Glomerular visceral epithelial cell (primary cell): ENCODE results near the gene TIMM21.

Experiments
- DNase-seq: peaks from one replicate; pipeline ENCODE4 v3.0.0-alpha.2; 2016; ENCODE audit errors: extremely low spot score

Gene TIMM21

GRCh38 chr18:74191577-74191976 is 43.3 kb downstream of the TIMM21 start:
- no peak for DNase-seq

- DNase-seq, result no peak
Observed at GRCh38 chr18:74194691-74195090, 46.4 kb downstream of the TIMM21 start.

GRCh38 chr18:74196220-74197119 is 48.1 kb downstream of the TIMM21 start:
- peak; percentile 69 for DNase-seq

GRCh38 chr18:74197705-74198341 is 49.5 kb downstream of the TIMM21 start:
- no peak for DNase-seq

GRCh38 chr18:74198453-74198852 is 50.1 kb downstream of the TIMM21 start:
- DNase-seq, result no peak

GRCh38 chr18:74200780-74201179 is 52.5 kb downstream of the TIMM21 start:
- no peak for DNase-seq

GRCh38 chr18:74203811-74204210 is 55.5 kb downstream of the TIMM21 start:
- DNase-seq, result no peak

- no peak for DNase-seq
Observed at GRCh38 chr18:74204526-74205152, 56.3 kb downstream of the TIMM21 start.
